Measurements from ENCODE around the gene DACH1. TPM values are rescaled to one million over a fixed set of nuclear protein-coding genes. Genes with fewer than 3 reads are reported as not detected.

DACH1 gene
- total RNA-seq, 1 experiment from 2014 or later: 0.31 TPM

DNA sequence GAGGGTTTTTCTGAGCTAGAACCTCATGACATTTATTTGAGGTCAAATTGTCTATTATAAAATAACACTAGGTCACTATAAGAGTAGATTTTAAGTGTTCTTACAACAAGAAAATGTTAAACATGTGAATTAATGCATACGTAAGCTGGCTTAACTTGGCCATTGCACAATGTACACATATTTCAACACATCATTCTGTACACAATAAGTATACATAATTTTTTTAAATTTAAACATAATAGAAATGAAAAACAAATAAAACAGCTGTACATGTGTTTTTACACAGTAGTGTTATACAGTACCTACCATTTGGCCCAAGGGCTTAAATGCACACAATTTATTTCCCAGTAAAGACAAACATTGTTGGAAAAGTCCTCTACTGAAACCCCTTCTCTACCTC lies 269.9 kb downstream of the DACH1 start (continued):
- TF ChIP-seq, protein P1, sequence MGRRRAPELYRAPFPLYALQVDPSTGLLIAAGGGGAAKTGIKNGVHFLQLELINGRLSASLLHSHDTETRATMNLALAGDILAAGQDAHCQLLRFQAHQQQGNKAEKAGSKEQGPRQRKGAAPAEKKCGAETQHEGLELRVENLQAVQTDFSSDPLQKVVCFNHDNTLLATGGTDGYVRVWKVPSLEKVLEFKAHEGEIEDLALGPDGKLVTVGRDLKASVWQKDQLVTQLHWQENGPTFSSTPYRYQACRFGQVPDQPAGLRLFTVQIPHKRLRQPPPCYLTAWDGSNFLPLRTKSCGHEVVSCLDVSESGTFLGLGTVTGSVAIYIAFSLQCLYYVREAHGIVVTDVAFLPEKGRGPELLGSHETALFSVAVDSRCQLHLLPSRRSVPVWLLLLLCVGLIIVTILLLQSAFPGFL (CRISPR knock-in tag; IDR thresholded peaks at IDR 0.05; ENCODE audit: borderline replicate concordance): no peak
- TF ChIP-seq, protein P2, sequence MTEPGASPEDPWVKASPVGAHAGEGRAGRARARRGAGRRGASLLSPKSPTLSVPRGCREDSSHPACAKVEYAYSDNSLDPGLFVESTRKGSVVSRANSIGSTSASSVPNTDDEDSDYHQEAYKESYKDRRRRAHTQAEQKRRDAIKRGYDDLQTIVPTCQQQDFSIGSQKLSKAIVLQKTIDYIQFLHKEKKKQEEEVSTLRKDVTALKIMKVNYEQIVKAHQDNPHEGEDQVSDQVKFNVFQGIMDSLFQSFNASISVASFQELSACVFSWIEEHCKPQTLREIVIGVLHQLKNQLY (CRISPR knock-in tag; IDR thresholded peaks at IDR 0.05): no peak
- TF ChIP-seq, protein P3, sequence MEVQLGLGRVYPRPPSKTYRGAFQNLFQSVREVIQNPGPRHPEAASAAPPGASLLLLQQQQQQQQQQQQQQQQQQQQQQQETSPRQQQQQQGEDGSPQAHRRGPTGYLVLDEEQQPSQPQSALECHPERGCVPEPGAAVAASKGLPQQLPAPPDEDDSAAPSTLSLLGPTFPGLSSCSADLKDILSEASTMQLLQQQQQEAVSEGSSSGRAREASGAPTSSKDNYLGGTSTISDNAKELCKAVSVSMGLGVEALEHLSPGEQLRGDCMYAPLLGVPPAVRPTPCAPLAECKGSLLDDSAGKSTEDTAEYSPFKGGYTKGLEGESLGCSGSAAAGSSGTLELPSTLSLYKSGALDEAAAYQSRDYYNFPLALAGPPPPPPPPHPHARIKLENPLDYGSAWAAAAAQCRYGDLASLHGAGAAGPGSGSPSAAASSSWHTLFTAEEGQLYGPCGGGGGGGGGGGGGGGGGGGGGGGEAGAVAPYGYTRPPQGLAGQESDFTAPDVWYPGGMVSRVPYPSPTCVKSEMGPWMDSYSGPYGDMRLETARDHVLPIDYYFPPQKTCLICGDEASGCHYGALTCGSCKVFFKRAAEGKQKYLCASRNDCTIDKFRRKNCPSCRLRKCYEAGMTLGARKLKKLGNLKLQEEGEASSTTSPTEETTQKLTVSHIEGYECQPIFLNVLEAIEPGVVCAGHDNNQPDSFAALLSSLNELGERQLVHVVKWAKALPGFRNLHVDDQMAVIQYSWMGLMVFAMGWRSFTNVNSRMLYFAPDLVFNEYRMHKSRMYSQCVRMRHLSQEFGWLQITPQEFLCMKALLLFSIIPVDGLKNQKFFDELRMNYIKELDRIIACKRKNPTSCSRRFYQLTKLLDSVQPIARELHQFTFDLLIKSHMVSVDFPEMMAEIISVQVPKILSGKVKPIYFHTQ (CRISPR knock-in tag; IDR thresholded peaks at IDR 0.05): no peak
- TF ChIP-seq SMAD4 (CRISPR knock-in tag; IDR thresholded peaks at IDR 0.05): no peak

DNA sequence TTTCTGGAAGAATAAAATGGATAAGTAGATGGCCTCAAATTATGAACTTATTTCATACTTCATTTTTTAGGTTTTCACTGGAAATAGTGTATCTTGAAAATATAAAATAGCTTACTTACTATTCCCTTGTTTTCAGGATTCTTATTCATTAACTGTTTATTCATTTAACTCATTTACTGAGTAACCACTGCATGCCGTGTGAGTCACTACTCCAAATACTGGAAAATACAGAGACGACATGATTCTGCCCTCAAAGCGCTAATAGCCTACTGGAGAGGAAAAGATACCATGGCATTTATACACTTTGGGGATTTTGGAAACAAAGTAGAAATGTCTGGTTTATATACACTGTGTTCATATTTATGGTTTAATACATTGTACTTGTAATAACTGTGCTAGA lies 270.9 kb downstream of the DACH1 start:
- ATAC-seq: no peak
- H3K27ac Mint-ChIP-seq: no peak overlapping the region
- ChIA-PET POLR2A (no interaction called here), CTCF (no interaction called here)
- TF ChIP-seq ZBTB21 (CRISPR knock-in tag; IDR thresholded peaks at IDR 0.05; ENCODE audit: borderline replicate concordance) (no peak), ZNF263 (CRISPR knock-in tag; IDR thresholded peaks at IDR 0.05; ENCODE audit: low read depth) (no peak), ZNF423 (CRISPR knock-in tag; IDR thresholded peaks at IDR 0.05) (no peak), SMAD4 (CRISPR knock-in tag; IDR thresholded peaks at IDR 0.05) (no peak)
- TF ChIP-seq, protein P4, sequence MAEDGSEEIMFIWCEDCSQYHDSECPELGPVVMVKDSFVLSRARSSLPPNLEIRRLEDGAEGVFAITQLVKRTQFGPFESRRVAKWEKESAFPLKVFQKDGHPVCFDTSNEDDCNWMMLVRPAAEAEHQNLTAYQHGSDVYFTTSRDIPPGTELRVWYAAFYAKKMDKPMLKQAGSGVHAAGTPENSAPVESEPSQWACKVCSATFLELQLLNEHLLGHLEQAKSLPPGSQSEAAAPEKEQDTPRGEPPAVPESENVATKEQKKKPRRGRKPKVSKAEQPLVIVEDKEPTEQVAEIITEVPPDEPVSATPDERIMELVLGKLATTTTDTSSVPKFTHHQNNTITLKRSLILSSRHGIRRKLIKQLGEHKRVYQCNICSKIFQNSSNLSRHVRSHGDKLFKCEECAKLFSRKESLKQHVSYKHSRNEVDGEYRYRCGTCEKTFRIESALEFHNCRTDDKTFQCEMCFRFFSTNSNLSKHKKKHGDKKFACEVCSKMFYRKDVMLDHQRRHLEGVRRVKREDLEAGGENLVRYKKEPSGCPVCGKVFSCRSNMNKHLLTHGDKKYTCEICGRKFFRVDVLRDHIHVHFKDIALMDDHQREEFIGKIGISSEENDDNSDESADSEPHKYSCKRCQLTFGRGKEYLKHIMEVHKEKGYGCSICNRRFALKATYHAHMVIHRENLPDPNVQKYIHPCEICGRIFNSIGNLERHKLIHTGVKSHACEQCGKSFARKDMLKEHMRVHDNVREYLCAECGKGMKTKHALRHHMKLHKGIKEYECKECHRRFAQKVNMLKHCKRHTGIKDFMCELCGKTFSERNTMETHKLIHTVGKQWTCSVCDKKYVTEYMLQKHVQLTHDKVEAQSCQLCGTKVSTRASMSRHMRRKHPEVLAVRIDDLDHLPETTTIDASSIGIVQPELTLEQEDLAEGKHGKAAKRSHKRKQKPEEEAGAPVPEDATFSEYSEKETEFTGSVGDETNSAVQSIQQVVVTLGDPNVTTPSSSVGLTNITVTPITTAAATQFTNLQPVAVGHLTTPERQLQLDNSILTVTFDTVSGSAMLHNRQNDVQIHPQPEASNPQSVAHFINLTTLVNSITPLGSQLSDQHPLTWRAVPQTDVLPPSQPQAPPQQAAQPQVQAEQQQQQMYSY (CRISPR knock-in tag; IDR thresholded peaks at IDR 0.05): no peak
- TF ChIP-seq, protein P5, sequence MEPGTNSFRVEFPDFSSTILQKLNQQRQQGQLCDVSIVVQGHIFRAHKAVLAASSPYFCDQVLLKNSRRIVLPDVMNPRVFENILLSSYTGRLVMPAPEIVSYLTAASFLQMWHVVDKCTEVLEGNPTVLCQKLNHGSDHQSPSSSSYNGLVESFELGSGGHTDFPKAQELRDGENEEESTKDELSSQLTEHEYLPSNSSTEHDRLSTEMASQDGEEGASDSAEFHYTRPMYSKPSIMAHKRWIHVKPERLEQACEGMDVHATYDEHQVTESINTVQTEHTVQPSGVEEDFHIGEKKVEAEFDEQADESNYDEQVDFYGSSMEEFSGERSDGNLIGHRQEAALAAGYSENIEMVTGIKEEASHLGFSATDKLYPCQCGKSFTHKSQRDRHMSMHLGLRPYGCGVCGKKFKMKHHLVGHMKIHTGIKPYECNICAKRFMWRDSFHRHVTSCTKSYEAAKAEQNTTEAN (CRISPR knock-in tag; IDR thresholded peaks at IDR 0.05): no peak
- TF ChIP-seq, protein P6, sequence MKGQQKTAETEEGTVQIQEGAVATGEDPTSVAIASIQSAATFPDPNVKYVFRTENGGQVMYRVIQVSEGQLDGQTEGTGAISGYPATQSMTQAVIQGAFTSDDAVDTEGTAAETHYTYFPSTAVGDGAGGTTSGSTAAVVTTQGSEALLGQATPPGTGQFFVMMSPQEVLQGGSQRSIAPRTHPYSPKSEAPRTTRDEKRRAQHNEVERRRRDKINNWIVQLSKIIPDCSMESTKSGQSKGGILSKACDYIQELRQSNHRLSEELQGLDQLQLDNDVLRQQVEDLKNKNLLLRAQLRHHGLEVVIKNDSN (CRISPR knock-in tag; IDR thresholded peaks at IDR 0.05): no peak
- H3K27me3 Mint-ChIP-seq (ENCODE audit: low read depth): no peaks in the 10 kb centered on the region
- no peaks in the 10 kb centered on the region for H3K4me1 Mint-ChIP-seq
- H3K9me3 Mint-ChIP-seq: no peaks in the 10 kb centered on the region
- H3K4me3 Mint-ChIP-seq: no peak overlapping the region
- no peak for DNase-seq (ENCODE audit: low spot score)
- no peaks in the 10 kb centered on the region for H3K36me3 Mint-ChIP-seq

DNA sequence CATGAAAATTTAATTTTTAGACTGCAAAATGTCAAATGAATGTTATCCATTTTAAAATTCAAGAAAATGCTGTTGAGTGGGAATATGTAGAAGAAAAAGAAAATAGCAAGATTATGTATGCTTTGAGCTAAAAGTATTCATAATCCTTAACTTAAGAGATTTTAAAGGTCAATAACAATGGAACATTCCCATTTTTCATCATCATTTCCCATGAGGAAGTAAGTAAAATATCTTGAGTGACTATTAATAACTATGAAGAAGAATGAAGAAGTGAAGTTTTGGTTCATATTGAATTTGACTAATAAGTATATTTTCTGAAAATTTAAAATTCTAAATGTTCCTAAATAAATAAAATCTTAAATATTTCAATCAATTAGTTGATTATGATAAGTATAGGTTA lies 273.4 kb downstream of the DACH1 start:
- no peak overlapping the region for H3K27ac Mint-ChIP-seq
- H3K4me1 Mint-ChIP-seq: no peaks in the 10 kb centered on the region
- POLR2A ChIA-PET: no interaction called here

More for the DNA sequence above, 273.4 kb downstream of the DACH1 start:
- H3K36me3 Mint-ChIP-seq: no peaks in the 10 kb centered on the region
- DNase-seq (ENCODE audit: low spot score) (no peak), ATAC-seq (no peak)
- H3K4me3 Mint-ChIP-seq: no peak overlapping the region
- no peaks in the 10 kb centered on the region for H3K27me3 Mint-ChIP-seq (ENCODE audit: low read depth)
- no peak for TF ChIP-seq TEAD4 (CRISPR knock-in tag; IDR thresholded peaks at IDR 0.05)
- TF ChIP-seq, protein P3 (CRISPR knock-in tag; IDR thresholded peaks at IDR 0.05): no peak
- no peak for TF ChIP-seq IRF2 (CRISPR knock-in tag; IDR thresholded peaks at IDR 0.05; ENCODE audit: borderline replicate concordance, low read depth)
- TF ChIP-seq, protein P7, sequence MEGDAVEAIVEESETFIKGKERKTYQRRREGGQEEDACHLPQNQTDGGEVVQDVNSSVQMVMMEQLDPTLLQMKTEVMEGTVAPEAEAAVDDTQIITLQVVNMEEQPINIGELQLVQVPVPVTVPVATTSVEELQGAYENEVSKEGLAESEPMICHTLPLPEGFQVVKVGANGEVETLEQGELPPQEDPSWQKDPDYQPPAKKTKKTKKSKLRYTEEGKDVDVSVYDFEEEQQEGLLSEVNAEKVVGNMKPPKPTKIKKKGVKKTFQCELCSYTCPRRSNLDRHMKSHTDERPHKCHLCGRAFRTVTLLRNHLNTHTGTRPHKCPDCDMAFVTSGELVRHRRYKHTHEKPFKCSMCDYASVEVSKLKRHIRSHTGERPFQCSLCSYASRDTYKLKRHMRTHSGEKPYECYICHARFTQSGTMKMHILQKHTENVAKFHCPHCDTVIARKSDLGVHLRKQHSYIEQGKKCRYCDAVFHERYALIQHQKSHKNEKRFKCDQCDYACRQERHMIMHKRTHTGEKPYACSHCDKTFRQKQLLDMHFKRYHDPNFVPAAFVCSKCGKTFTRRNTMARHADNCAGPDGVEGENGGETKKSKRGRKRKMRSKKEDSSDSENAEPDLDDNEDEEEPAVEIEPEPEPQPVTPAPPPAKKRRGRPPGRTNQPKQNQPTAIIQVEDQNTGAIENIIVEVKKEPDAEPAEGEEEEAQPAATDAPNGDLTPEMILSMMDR (IDR thresholded peaks at IDR 0.05): no peak
- H3K9me3 Mint-ChIP-seq: no peaks in the 10 kb centered on the region
- CTCF ChIA-PET: no interaction called here
